OCI-LY7 (cell line): Measurements from ENCODE around the gene EEPD1. TPM values are rescaled to one million over a fixed set of nuclear protein-coding genes. Genes with fewer than 3 reads are reported as not detected.

Experiments used
- BruUV-seq: library from RNA; stranded (reverse); fragments of 400-500 nt; replicated peaks from 2 replicates; lab custom pipeline; 2021; lab: Mats Ljungman, UMichigan
- CTCF ChIA-PET: fragments of 300-600 bp; sonication (Branson Sonifier 250); formaldehyde crosslinking; loops from one replicate; lab custom pipeline; 2022; ENCODE audit warnings: antibody characterized with exemption; ENCODE audit not compliant: unreplicated experiment; lab: Charles Lee
- POLR2A ChIA-PET: fragments of 300-600 bp; sonication (Branson Sonifier 250); formaldehyde crosslinking; loops from one replicate; lab custom pipeline; 2022; ENCODE audit warnings: antibody characterized with exemption; lab: Charles Lee
- DNase-seq: peaks from one replicate; pipeline ENCODE4 v3.0.0-alpha.2; 2015; ENCODE audit warnings: low spot score
- H2AFZ ChIP-seq: fragments of 200-600 bp; sonication (generic), shearing (Covaris generic); 2 replicates; pipeline ENCODE4 v1.6.1; 2014; ENCODE audit warnings: mild to moderate bottlenecking, antibody characterized with exemption, low read length, moderate library complexity
- H3K27ac ChIP-seq: fragments of 200-600 bp; sonication (generic); 2 replicates; pipeline ENCODE4 v1.5.1; 2014; ENCODE audit warnings: mixed run types, low read depth, mild to moderate bottlenecking, moderate library complexity, low read length, inconsistent platforms; ENCODE audit not compliant: poor library complexity, severe bottlenecking
- H3K36me3 ChIP-seq: fragments of 200-600 bp; sonication (generic); 2 replicates; pipeline ENCODE4 v1.6.1; 2014; ENCODE audit warnings: mild to moderate bottlenecking, antibody characterized with exemption, low read length, moderate library complexity, mixed read lengths; ENCODE audit not compliant: insufficient read depth
- H3K4me1 ChIP-seq: fragments of 200-600 bp; sonication (generic); 2 replicates; pipeline ENCODE4 v1.5.1; 2014; ENCODE audit warnings: mild to moderate bottlenecking, low read length; ENCODE audit not compliant: insufficient read depth, poor library complexity, severe bottlenecking
- H3K4me2 ChIP-seq: fragments of 200-600 bp; sonication (generic); 2 replicates; pipeline ENCODE4 v1.6.1; 2014; ENCODE audit warnings: mild to moderate bottlenecking, low read length
- H3K4me3 ChIP-seq: fragments of 200-600 bp; sonication (generic); 2 replicates; pipeline ENCODE4 v1.5.1; 2014; ENCODE audit warnings: mild to moderate bottlenecking, low read depth, low read length; ENCODE audit not compliant: poor library complexity, severe bottlenecking
- H3K79me2 ChIP-seq: fragments of 200-600 bp; sonication (generic); 2 replicates; pipeline ENCODE4 v1.6.1; 2016; ENCODE audit warnings: low read depth, mild to moderate bottlenecking, low read length, moderate library complexity, mixed read lengths; ENCODE audit not compliant: insufficient read depth
- H3K9me2 ChIP-seq: fragments of 200-600 bp; sonication (generic); 2 replicates; pipeline ENCODE4 v1.6.1; 2016; ENCODE audit warnings: mild to moderate bottlenecking, low read length, mixed read lengths; ENCODE audit not compliant: insufficient read depth
- H3K9me3 ChIP-seq: fragments of 200-600 bp; sonication (generic); 2 replicates; pipeline ENCODE4 v1.6.1; 2014; ENCODE audit warnings: mild to moderate bottlenecking, mixed run types, low read length, mixed read lengths
- H4K20me1 ChIP-seq: fragments of 200-600 bp; sonication (generic); 2 replicates; pipeline ENCODE4 v1.6.1; 2014; ENCODE audit warnings: mild to moderate bottlenecking, antibody characterized with exemption, low read length, moderate library complexity, mixed read lengths; ENCODE audit not compliant: insufficient read depth
- CTCF ChIP-seq: fragments of 200-600 bp; sonication (generic); conservative IDR thresholded peaks from 2 replicates; pipeline ENCODE4 v1.5.1; 2014; ENCODE audit warnings: mild to moderate bottlenecking, antibody characterized with exemption, low read length, moderate library complexity, mixed read lengths
- EZH2phosphoT487 ChIP-seq: fragments of 200-600 bp; sonication (generic); IDR thresholded peaks from 2 replicates; pipeline ENCODE4 v1.6.1; 2018; ENCODE audit warnings: low read depth, borderline replicate concordance, mild to moderate bottlenecking, mixed run types, antibody characterized with exemption, low read length, moderate library complexity, mixed read lengths
- intact Hi-C: fragments of 100-400 bp; cut with micrococcal nuclease; formaldehyde crosslinking; loops from one replicate; pipeline ENCODE4 v1.10.0; 2022; ENCODE audit not compliant: unreplicated experiment
- total RNA-seq, 2 experiments: library from RNA; depleted of rRNA in 1 of 2; stranded (reverse); fragments of >200 nt in 1 of 2; shearing (Covaris generic) in 1 of 2; gene quantifications; 2 replicates each; pipeline ENCODE4 v1.2.3, GENCODE V29; 2014 to 2022

EEPD1 gene
- total RNA-seq, 2 experiments from 2014 or later: 1.7 to 8.1 TPM

- intact Hi-C loops: no loop called here
- H3K79me2 ChIP-seq: no peaks in the 10 kb centered on the region
- H3K36me3 ChIP-seq: no peaks in the 10 kb centered on the region
- H3K9me3 ChIP-seq: no peaks in the 10 kb centered on the region
- POLR2A ChIA-PET: interaction anchor here (0.7 to 1.1 kb wide), 2 partner anchors 7 to 1192 kb away, joined by 3 to 4 read pairs; no protein-coding TSS in a partner anchor
- no peak overlapping the region for H3K27ac ChIP-seq
- CTCF ChIA-PET: no interaction called here
- H3K9me2 ChIP-seq: no peaks in the 10 kb centered on the region
- H2AFZ ChIP-seq: no peak overlapping the region
- H3K4me2 ChIP-seq: no peak overlapping the region
- TF ChIP-seq CTCF (no peak), EZH2phosphoT487 (no peak)
- DNase-seq: no peak
- H3K4me1 ChIP-seq: peaks cover 8% of the 10 kb centered on the region
- H3K4me3 ChIP-seq: no peak overlapping the region
- BruUV-seq: no TSS peak
- H4K20me1 ChIP-seq: no peaks in the 10 kb centered on the region
Measured at GRCh38 chr7:36203071-36203790, 50.2 kb downstream of the EEPD1 start.

DNA sequence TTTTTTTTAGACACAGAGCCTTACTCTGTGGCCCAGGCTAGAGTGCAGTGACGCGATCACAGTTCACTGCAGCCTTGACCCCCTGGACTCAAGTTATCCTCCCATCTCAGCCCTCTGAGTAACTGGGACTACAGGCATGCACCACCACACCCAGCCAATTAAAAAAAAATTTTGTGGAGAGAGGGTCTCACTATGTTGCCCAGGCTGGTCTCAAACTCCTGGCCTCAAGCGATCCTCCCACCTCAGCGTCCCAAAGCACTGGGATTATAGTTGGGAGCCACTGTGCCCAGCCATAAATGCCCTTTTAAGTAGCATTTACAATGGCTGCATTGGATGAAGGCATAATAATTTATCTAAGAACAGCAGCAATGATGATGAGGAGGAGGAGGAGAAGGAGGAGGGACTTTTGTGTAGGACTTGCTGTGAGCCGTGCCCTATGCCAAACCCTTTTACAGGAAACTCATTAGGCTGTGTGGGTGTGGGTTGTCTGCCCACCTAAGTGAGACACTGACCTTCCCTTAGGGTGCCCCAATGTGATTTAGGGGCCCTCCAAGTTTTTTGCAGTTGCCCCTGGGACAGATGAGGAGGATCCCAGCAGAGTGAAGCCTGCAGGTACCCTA lies 51.1 kb downstream of the EEPD1 start:
- CTCF ChIA-PET: no interaction called here
- Histone ChIP-seq H3K79me2 (no peaks in the 10 kb centered on the region), H4K20me1 (no peaks in the 10 kb centered on the region), H3K4me2 (no peak overlapping the region), H3K9me2 (no peaks in the 10 kb centered on the region), H3K9me3 (no peaks in the 10 kb centered on the region), H2AFZ (no peak overlapping the region), H3K36me3 (no peaks in the 10 kb centered on the region), H3K4me3 (no peak overlapping the region), H3K4me1 (peaks cover 12% of the 10 kb centered on the region), H3K27ac (no peak overlapping the region)
- intact Hi-C loops: no loop called here
- no peak for TF ChIP-seq CTCF
- no peak for TF ChIP-seq EZH2phosphoT487
- no peak for DNase-seq
- BruUV-seq: no TSS peak
- POLR2A ChIA-PET: no interaction called here
